Progenitor cell of endocrine pancreas (in vitro differentiated cells): Measurements from ENCODE around the gene SLC9A9. TPM values are rescaled to one million over a fixed set of nuclear protein-coding genes. Genes with fewer than 3 reads are reported as not detected.

Experiments
- DNase-seq: peaks from one replicate; pipeline ENCODE4 v3.0.0; 2021; ENCODE audit warnings: low spot score; ENCODE audit not compliant: unreplicated experiment
- H3K27ac Mint-ChIP-seq: 2 replicates; pipeline ENCODE4 v1.8.0; 2021; ENCODE audit warnings: mild to moderate bottlenecking, moderate library complexity, mixed read lengths
- H3K27me3 Mint-ChIP-seq: 2 replicates; pipeline ENCODE4 v1.8.0; 2021; ENCODE audit warnings: mixed read lengths
- H3K36me3 Mint-ChIP-seq: 2 replicates; pipeline ENCODE4 v1.8.0; 2022; ENCODE audit warnings: mixed read lengths; ENCODE audit not compliant: insufficient read depth
- H3K4me1 Mint-ChIP-seq: 2 replicates; pipeline ENCODE4 v1.8.0; 2021; ENCODE audit warnings: low read depth, mixed read lengths
- H3K4me3 Mint-ChIP-seq: 2 replicates; pipeline ENCODE4 v1.8.0; 2021; ENCODE audit warnings: low read depth, mild to moderate bottlenecking, moderate library complexity, mixed read lengths
- H3K9me3 Mint-ChIP-seq: 2 replicates; pipeline ENCODE4 v1.8.0; 2021; ENCODE audit warnings: low read depth, mixed read lengths
- total RNA-seq: library from RNA; stranded (reverse); gene quantifications from 2 replicates; pipeline ENCODE4 v1.2.1, GENCODE V29; 2021
- TF ChIP-seq, protein P1 (sequence below): fragments of 200-600 bp; sonication (generic); IDR thresholded peaks from one replicate; pipeline ENCODE4 v1.5.0; 2021; ENCODE audit warnings: antibody characterized with exemption, mild to moderate bottlenecking; ENCODE audit not compliant: unreplicated experiment

Gene SLC9A9
- total RNA-seq, 1 donor from 2014 or later = 0.17 TPM

- Mint-ChIP-seq H3K27ac (no peak overlapping the region), H3K4me3 (no peak overlapping the region), H3K9me3 (no peaks in the 10 kb centered on the region), H3K4me1 (no peaks in the 10 kb centered on the region), H3K27me3 (no peaks in the 10 kb centered on the region), H3K36me3 (no peaks in the 10 kb centered on the region)
- DNase-seq = no peak
- TF ChIP-seq, protein P1, sequence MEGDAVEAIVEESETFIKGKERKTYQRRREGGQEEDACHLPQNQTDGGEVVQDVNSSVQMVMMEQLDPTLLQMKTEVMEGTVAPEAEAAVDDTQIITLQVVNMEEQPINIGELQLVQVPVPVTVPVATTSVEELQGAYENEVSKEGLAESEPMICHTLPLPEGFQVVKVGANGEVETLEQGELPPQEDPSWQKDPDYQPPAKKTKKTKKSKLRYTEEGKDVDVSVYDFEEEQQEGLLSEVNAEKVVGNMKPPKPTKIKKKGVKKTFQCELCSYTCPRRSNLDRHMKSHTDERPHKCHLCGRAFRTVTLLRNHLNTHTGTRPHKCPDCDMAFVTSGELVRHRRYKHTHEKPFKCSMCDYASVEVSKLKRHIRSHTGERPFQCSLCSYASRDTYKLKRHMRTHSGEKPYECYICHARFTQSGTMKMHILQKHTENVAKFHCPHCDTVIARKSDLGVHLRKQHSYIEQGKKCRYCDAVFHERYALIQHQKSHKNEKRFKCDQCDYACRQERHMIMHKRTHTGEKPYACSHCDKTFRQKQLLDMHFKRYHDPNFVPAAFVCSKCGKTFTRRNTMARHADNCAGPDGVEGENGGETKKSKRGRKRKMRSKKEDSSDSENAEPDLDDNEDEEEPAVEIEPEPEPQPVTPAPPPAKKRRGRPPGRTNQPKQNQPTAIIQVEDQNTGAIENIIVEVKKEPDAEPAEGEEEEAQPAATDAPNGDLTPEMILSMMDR = no peak
These were observed 25.9 kb downstream of the SLC9A9 start for GRCh38 chr3:143822374-143822773.

DNA sequence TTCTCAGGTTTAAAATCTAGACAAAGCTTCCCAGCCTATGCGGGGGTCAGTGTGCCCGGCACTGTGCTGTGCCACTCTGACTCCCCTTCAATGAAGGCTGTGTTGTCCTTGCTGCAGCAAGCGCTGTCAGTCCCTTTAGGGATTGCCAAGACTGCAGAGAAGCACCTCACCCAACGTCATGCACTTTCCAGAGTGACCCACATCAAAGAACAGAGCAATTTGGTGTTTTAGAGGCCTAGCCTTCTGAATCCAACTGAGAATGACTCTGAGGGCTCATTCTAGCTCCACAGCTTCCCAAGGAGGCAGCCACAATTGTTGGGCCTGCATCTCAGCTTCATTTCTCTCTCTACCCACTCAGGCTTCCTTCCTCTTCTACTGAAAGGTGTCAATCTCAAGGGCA lies 26.4 kb downstream of the SLC9A9 start:
- H3K27me3 Mint-ChIP-seq = no peaks in the 10 kb centered on the region
- H3K36me3 Mint-ChIP-seq = no peaks in the 10 kb centered on the region
- TF ChIP-seq, protein P1 = no peak
- no peak overlapping the region for H3K27ac Mint-ChIP-seq
- H3K4me3 Mint-ChIP-seq = no peak overlapping the region
- H3K4me1 Mint-ChIP-seq = no peaks in the 10 kb centered on the region
- no peaks in the 10 kb centered on the region for H3K9me3 Mint-ChIP-seq
- DNase-seq = no peak

DNA sequence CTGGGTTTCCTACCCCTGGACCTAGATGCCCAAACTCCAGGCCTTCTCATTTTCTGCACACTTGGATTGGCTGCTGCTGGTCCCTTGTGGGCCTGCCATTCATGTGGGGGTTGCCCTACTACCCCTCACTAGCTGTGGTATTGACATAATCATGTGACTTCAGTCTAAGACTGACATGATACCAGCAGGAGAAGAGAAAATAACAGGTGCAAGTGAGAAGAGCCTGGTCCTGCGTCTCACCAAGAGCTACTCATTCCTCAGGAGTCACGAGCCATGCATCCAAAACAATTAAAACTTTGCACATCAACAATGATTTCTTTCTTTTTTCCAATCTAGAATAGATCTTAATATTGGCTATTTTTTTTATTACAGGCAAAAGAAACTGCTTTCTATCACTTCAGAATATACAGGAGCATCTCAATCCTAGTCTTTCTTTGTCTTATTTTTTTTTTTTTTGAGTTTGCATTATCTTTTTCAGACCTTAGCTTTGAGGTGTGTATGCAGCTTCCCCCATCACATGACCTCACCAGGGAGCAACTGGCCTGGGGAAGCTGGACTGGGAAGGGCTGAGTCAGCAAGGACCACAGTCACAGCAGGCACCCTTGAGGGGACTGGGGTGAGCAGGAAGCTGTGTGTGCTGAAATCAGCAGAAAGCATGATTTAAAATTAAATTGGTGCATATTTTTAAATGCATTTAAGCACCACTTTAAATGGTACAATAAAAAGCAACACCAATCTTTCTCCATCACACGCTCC lies 27.6 kb downstream of the SLC9A9 start:
- H3K4me3 Mint-ChIP-seq = no peak overlapping the region
- no peaks in the 10 kb centered on the region for H3K36me3 Mint-ChIP-seq
- H3K27ac Mint-ChIP-seq = no peak overlapping the region
- H3K27me3 Mint-ChIP-seq = no peaks in the 10 kb centered on the region
- H3K9me3 Mint-ChIP-seq = no peaks in the 10 kb centered on the region
- DNase-seq = no peak
- no peaks in the 10 kb centered on the region for H3K4me1 Mint-ChIP-seq
- TF ChIP-seq, protein P1 = no peak

- H3K4me3 Mint-ChIP-seq = no peak overlapping the region
- no peaks in the 10 kb centered on the region for H3K27me3 Mint-ChIP-seq
- no peak for DNase-seq
- H3K36me3 Mint-ChIP-seq = no peaks in the 10 kb centered on the region
- no peaks in the 10 kb centered on the region for H3K4me1 Mint-ChIP-seq
- H3K9me3 Mint-ChIP-seq = no peaks in the 10 kb centered on the region
- no peak overlapping the region for H3K27ac Mint-ChIP-seq
- TF ChIP-seq, protein P1 = no peak
These were observed 28.4 kb downstream of the SLC9A9 start for GRCh38 chr3:143819890-143820289.

DNA sequence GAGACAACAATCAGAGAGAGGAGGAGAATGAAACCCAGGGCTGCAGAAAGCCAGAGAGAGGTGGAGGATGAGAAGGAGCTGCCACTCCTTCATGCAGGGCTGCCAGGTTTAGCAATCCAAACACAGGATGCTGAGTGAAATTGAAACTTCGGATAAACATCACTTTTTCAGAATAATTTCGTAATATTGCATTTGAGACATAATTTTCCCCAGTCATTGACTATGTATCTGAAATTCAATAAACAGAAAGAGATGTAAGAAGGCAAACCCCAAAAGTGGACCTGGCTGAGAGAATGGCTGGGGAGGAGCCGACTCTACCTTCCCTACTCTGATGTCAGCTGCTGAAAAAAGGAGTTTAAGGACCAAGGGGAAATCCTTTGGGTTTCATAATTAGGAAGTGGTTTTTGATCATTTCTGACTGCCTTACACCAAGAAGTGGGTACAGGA lies 33.8 kb downstream of the SLC9A9 start:
- Mint-ChIP-seq H3K4me3 (no peak overlapping the region), H3K27ac (no peak overlapping the region), H3K4me1 (no peaks in the 10 kb centered on the region), H3K36me3 (no peaks in the 10 kb centered on the region), H3K27me3 (no peaks in the 10 kb centered on the region), H3K9me3 (no peaks in the 10 kb centered on the region)
- TF ChIP-seq, protein P1 = no peak
- DNase-seq = no peak
